Epithelial cell of esophagus (primary cell): ENCODE results near the gene FHOD3.

Source experiments
- DNase-seq: peaks from one replicate; pipeline ENCODE4 v3.0.0; 2010; ENCODE audit warnings: low read depth
- H3K4me3 ChIP-seq: 2 replicates; pipeline ENCODE4 v1.5.1; 2011; ENCODE audit warnings: mild to moderate bottlenecking, low read length, control low read depth
- TF ChIP-seq, protein P1 (sequence below): IDR thresholded peaks from 2 replicates; pipeline ENCODE4 v1.5.1; 2011; ENCODE audit warnings: low read depth, mild to moderate bottlenecking, low read length, control low read depth, inconsistent platforms; ENCODE audit not compliant: insufficient read depth; ENCODE audit errors: missing control alignments

The FHOD3 gene

DNA sequence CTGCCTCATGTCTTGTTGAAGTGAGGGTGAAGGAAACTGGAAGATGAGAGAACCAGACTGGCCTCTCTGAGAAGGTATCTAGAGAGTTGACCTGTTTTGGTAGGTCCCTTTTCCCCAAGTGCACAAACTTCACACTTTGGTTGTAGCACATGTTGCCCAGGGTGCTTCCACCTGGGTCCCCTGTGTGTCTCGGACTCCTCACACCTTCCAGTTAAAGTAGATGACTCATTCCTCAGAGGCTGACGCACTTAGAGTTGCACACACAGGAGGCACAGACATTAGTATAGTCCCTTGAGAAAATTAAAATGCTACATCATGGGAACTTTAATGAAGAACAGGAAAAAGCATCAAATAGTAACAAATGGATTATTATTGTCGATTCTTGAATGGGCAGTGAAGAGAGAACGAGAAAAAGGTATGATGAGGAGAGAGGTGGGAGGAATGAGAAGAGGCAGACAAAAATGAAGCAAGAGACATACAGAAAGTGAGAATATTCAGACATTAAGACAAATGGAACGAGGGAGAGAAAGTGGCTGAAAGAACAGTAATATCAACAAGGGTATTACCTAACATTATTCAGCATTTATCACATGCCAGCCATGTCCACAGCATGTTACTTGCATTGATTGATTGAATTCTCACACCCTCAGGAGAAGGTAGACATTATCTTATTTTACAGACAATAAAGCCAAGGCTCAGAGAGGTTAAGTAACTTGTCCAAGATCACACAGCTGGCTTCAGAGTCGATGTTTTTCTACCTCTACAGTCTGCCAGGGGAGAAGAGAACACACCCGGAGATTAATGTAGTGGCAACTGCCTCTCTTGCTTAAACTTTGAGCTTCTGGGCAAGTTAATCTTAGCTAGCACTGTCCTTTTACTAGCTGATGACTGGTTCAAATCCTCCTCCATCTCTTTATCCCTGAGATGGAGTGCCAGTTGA, 68.6 kb downstream of the FHOD3 start:
- TF ChIP-seq, protein P1, sequence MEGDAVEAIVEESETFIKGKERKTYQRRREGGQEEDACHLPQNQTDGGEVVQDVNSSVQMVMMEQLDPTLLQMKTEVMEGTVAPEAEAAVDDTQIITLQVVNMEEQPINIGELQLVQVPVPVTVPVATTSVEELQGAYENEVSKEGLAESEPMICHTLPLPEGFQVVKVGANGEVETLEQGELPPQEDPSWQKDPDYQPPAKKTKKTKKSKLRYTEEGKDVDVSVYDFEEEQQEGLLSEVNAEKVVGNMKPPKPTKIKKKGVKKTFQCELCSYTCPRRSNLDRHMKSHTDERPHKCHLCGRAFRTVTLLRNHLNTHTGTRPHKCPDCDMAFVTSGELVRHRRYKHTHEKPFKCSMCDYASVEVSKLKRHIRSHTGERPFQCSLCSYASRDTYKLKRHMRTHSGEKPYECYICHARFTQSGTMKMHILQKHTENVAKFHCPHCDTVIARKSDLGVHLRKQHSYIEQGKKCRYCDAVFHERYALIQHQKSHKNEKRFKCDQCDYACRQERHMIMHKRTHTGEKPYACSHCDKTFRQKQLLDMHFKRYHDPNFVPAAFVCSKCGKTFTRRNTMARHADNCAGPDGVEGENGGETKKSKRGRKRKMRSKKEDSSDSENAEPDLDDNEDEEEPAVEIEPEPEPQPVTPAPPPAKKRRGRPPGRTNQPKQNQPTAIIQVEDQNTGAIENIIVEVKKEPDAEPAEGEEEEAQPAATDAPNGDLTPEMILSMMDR = no peak
- H3K4me3 ChIP-seq = no peak overlapping the region
- DNase-seq = peak; percentile 58

GRCh38 chr18:36366994-36367839, 69.7 kb downstream of the FHOD3 start:
- TF ChIP-seq, protein P1 = no peak
- no peak for DNase-seq
- no peak overlapping the region for H3K4me3 ChIP-seq

DNA sequence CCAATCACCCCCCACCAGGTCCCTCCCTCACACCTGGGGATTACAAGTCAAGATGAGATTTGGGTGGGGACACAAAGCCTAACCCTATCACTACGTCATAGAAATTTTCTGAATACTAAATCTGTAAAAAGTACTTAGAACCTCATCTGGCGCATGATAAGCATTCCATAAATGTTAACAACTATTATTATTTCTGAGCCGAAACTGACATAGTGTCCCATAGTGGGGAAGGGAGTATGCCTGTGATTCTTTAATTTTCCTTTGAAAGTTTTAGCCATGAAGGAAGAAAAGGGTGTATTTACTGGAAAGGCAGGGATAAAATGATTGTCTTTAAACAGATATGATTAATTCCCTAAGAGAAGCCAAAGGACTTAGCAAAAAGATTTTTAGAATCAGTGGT, 71.4 kb downstream of the FHOD3 start:
- H3K4me3 ChIP-seq = no peak overlapping the region
- DNase-seq = no peak
- TF ChIP-seq, protein P1 = no peak

- TF ChIP-seq, protein P1 = peak; percentile 46
Observed at GRCh38 chr18:36372903-36373311, 75.4 kb downstream of the FHOD3 start.

DNA sequence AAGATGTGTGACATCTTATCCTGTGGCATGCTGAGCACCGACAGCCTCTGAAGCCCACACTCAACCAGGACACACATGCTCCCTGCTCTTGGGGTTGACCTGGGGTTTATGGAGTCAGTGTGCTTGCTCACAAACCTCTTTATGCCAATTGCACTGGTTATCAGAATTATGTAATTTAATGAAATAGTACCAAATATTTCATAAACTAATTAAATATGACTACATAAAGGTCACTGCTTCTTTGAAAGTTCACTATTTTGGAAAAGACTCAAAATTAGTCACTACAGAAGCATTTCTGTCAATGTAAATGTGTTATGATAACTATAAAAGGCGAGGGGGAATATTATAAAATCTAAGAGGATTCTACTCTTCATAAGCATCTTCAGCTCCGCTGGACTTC, 76.7 kb downstream of the FHOD3 start:
- DNase-seq = no peak
- no peak overlapping the region for H3K4me3 ChIP-seq
- TF ChIP-seq, protein P1 = no peak

More at GRCh38 chr18:36372903-36373311, 75.4 kb downstream of the FHOD3 start:
- peak; percentile 77 for DNase-seq
- H3K4me3 ChIP-seq = no peak overlapping the region

- no peak overlapping the region for H3K4me3 ChIP-seq
- DNase-seq = no peak
- TF ChIP-seq, protein P1 = no peak
Observed at GRCh38 chr18:36375118-36375517, 77.6 kb downstream of the FHOD3 start.
